H1 (cell line): Measurements from ENCODE around the gene MINDY3. TPM values are rescaled to one million over a fixed set of nuclear protein-coding genes. Genes with fewer than 3 reads are reported as not detected.

Experiments used
- BRCA1 ChIP-seq: IDR thresholded peaks from 2 replicates; pipeline ENCODE4 v1.6.1; 2012; ENCODE audit warnings: low read depth, low read length, improper control_type of control experiment
- CTBP2 ChIP-seq: IDR thresholded peaks from 2 replicates; pipeline ENCODE4 v1.7.0; 2011; ENCODE audit warnings: borderline replicate concordance, mild to moderate bottlenecking, moderate library complexity, mixed read lengths, low read length; ENCODE audit not compliant: insufficient read depth, insufficient read length
- GABPA ChIP-seq: IDR thresholded peaks from 2 replicates; pipeline ENCODE4 v1.6.1; 2011; ENCODE audit warnings: mild to moderate bottlenecking, low read length, moderate library complexity, borderline replicate concordance; ENCODE audit not compliant: insufficient read depth
- JUND ChIP-seq: IDR thresholded peaks from 2 replicates; pipeline ENCODE4 v1.6.1; 2011; ENCODE audit warnings: mild to moderate bottlenecking, improper control_type of control experiment, low read length
- POLR2A ChIP-seq, 2 experiments: IDR thresholded peaks; 1 replicate in 1 of 2; 2 replicates in 1 of 2; pipeline ENCODE4 v1.6.1; 2011; ENCODE audit warnings: low read depth in 2 of 2, low read length in 2 of 2, mild to moderate bottlenecking in 2 of 2; ENCODE audit errors: control extremely low read depth in 1 of 2
- SIN3A ChIP-seq, 2 experiments: IDR thresholded peaks in 1 of 2; conservative IDR thresholded peaks in 1 of 2; 2 replicates each; pipeline ENCODE4 v1.6.1; 2011 to 2012; ENCODE audit warnings: low read length in 2 of 2, improper control_type of control experiment in 1 of 2, low read depth in 1 of 2, mild to moderate bottlenecking in 1 of 2
- SP1 ChIP-seq: IDR thresholded peaks from 2 replicates; pipeline ENCODE4 v1.6.1; 2011; ENCODE audit warnings: low read depth, low read length
- SP4 ChIP-seq: IDR thresholded peaks from 2 replicates; pipeline ENCODE4 v1.6.1; 2012; ENCODE audit warnings: low read length, inconsistent platforms
- SRF ChIP-seq: IDR thresholded peaks from 2 replicates; pipeline ENCODE4 v1.6.1; 2011; ENCODE audit warnings: mild to moderate bottlenecking, low read depth, low read length, moderate library complexity
- TCF12 ChIP-seq: IDR thresholded peaks from 2 replicates; pipeline ENCODE4 v1.6.1; 2011; ENCODE audit warnings: low read depth, mild to moderate bottlenecking, low read length
- polyA plus RNA-seq, 7 experiments: library from polyadenylated mRNA; depleted of rRNA in 3 of 7; stranded (reverse) in 5 of 7; unstranded in 2 of 7; fragments of >200 nt in 5 of 7; fragments of 200-250 nt in 2 of 7; gene quantifications; 1 replicate in 5 of 7; 2 replicates in 1 of 7; 4 replicates in 1 of 7; pipeline versions ENCODE4 v1.2.1 to v1.2.3, GENCODE V29; 2011 to 2013; ENCODE audit warnings: missing spikeins in 2 of 7, mixed read lengths in 2 of 7
- total RNA-seq: library from RNA; stranded (reverse); fragmentation: NEBNext Ultra II Directional; extraction: Animal tissue kit (Norgen Biotek cat#: 25700); gene quantifications from 2 replicates; pipeline ENCODE4 v1.2.1, GENCODE V29; 2021

MINDY3 gene
- total and polyA plus RNA-seq, 2 of the 8 experiments (the other 6 are each of a cell fraction or from before 2014, with no cell fraction given) = 4.6 to 13.6 TPM

DNA sequence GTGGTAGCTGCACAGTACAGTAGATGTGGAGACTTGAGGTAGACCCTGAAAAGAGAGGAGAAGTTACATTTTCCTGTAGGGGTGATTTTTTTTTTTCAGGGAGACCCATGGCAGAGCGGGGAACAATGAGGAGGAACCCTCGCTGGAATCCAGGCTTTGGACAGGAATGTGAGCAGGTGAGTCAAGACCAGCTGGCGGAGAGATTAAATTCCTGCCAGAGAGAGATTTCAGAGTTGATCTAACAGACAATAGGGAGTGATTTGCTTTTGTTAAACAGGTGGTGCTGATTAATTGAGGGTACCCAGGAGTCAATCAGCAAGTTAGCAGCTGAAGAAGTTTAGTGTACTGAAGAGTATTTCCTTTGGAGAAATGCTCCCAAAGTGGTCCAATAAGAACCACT is 41.6 kb upstream of the MINDY3 start (continued):
- TF ChIP-seq TCF12 (peak; percentile 87), SP1 (no peak), CTBP2 (no peak), GABPA (no peak), SP4 (no peak), SIN3A (conservative IDR thresholded peaks at IDR 0.05 in 1 of 2, IDR thresholded peaks at IDR 0.05 in 1 of 2; ENCODE audit: low read depth in 1 of 2, low read length in 2 of 2) (no peak), JUND (peak; percentile 38; the same call in 1 of the 2 replicates), BRCA1 (no peak), SRF (no peak), POLR2A (IDR thresholded peaks at IDR 0.05; ENCODE audit: control extremely low read depth in 1 of 2, low read depth in 2 of 2, low read length in 2 of 2) (no peak)
